Measurements from ENCODE around the gene TBL1XR1. TPM values are rescaled to one million over a fixed set of nuclear protein-coding genes. Genes with fewer than 3 reads are reported as not detected.
"Not testable (repeated sequence)": the region's sequence is repeated elsewhere in the genome, so short reads cannot be mapped to it uniquely, and the experiment has no call there.

TBL1XR1 gene
- total RNA-seq, 1 donor from 2014 or later: 156 TPM

DNA sequence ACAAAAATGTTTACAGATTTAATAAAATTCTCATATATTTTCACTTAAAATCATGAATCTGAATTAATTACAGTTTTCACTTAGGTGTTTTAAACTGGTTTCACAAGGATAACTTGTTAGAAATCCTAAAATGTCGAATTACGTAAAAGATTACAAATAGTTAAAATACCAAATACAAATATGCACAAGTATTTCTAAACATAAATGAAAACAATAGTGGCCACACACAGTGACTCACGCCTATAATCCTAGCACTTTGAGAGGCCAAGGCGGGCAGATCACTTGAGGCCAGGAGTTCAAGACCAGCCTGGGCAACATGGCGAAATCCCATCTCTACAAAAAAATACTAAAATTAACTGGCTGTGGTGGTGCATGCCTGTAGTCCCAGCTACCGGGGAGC lies 10.9 kb upstream of the TBL1XR1 start:
- DNase-seq (no peak), ATAC-seq (no peak)
- Histone ChIP-seq H3K4me3 (no peak overlapping the region), H3K27ac (no peak overlapping the region), H3K9me3 (no peaks in the 10 kb centered on the region), H3K36me3 (no peaks in the 10 kb centered on the region), H3K27me3 (no peaks in the 10 kb centered on the region), H3K4me1 (no peaks in the 10 kb centered on the region)
- TF ChIP-seq, protein P1, sequence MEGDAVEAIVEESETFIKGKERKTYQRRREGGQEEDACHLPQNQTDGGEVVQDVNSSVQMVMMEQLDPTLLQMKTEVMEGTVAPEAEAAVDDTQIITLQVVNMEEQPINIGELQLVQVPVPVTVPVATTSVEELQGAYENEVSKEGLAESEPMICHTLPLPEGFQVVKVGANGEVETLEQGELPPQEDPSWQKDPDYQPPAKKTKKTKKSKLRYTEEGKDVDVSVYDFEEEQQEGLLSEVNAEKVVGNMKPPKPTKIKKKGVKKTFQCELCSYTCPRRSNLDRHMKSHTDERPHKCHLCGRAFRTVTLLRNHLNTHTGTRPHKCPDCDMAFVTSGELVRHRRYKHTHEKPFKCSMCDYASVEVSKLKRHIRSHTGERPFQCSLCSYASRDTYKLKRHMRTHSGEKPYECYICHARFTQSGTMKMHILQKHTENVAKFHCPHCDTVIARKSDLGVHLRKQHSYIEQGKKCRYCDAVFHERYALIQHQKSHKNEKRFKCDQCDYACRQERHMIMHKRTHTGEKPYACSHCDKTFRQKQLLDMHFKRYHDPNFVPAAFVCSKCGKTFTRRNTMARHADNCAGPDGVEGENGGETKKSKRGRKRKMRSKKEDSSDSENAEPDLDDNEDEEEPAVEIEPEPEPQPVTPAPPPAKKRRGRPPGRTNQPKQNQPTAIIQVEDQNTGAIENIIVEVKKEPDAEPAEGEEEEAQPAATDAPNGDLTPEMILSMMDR (IDR thresholded peaks at IDR 0.05): no peak
- intact Hi-C loops (cut with DNase I): no loop called here

- intact Hi-C loops (cut with DNase I): no loop called here
- Histone ChIP-seq H3K27ac (no peak overlapping the region), H3K4me3 (no peak overlapping the region), H3K4me1 (no peaks in the 10 kb centered on the region), H3K27me3 (no peaks in the 10 kb centered on the region), H3K36me3 (no peaks in the 10 kb centered on the region), H3K9me3 (no peaks in the 10 kb centered on the region)
- no peak for DNase-seq
- ATAC-seq: no peak
- TF ChIP-seq, protein P1 (IDR thresholded peaks at IDR 0.05): no peak
Observed at GRCh38 chr3:177206936-177207335, 9.7 kb upstream of the TBL1XR1 start.

GRCh38 chr3:177203689-177204395 lies 6.6 kb upstream of the TBL1XR1 start:
- intact Hi-C loops (cut with DNase I): no loop called here
- H3K27me3 ChIP-seq: no peaks in the 10 kb centered on the region
- TF ChIP-seq, protein P1 (IDR thresholded peaks at IDR 0.05): no peak
- H3K4me3 ChIP-seq: no peak overlapping the region
- H3K27ac ChIP-seq: no peak overlapping the region
- H3K4me1 ChIP-seq: no peaks in the 10 kb centered on the region
- H3K36me3 ChIP-seq: no peaks in the 10 kb centered on the region
- no peak for DNase-seq
- ATAC-seq: no peak
- H3K9me3 ChIP-seq: no peaks in the 10 kb centered on the region

DNA sequence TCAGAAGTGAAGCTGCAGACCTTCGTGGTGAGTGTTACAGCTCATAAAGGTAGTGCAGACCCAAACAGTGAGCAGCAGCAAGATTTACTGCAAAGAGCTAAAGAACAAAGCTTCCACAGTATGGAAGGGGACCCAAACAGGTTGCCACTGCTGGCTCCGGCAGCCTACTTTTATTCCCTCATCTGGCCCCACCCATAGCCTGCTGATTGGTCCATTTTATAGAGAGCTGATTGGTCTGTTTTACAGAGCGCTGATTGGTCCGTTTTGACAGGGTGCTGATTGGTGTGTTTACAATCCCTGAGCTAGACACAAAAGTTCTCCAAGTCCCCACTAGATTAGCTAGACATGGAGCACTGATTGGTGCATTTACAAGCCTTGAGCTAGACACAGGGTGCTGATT lies 5.7 kb upstream of the TBL1XR1 start:
- H3K36me3 ChIP-seq; intact Hi-C loops (cut with DNase I); H3K27ac ChIP-seq; H3K4me1 ChIP-seq; DNase-seq; ATAC-seq; H3K9me3 ChIP-seq; H3K27me3 ChIP-seq; H3K4me3 ChIP-seq: not testable (repeated sequence)

- no peak for DNase-seq
- Histone ChIP-seq H3K9me3 (no peaks in the 10 kb centered on the region), H3K36me3 (no peaks in the 10 kb centered on the region), H3K27me3 (no peaks in the 10 kb centered on the region), H3K4me3 (no peak overlapping the region), H3K4me1 (peaks cover 6% of the 10 kb centered on the region), H3K27ac (no peak overlapping the region)
- intact Hi-C loops (cut with DNase I): no loop called here
- TF ChIP-seq, protein P1 (IDR thresholded peaks at IDR 0.05): no peak
- peak; percentile 20 for ATAC-seq
Observed at GRCh38 chr3:177201700-177202397, 4.6 kb upstream of the TBL1XR1 start.

DNA sequence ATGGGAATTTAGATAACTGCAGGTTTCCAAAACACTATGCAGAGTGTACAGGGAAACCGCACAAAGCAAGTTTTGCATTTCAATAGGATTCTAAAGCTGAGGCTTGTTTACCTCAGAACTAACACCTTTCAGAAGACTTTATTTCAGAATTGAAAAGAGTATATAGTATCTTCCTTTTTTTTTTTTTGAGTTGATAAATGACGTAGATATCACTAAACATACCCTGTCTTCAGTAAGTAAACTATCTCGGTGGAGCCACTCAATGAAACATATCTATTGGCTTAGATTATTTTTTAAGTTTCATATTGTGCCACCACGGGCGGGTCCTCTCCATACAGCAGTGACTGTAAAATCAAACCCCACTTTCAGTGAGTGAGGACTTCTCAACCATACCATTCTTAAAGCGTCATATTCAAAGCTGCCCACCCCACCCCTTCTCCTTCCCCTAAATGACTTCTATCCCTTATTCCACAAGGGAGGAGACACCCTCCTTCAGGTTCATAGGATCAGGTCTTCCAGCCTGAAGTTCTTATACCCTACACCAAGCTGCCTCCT lies 2.0 kb upstream of the TBL1XR1 start:
- Histone ChIP-seq H3K4me1 (peaks cover 14% of the 10 kb centered on the region), H3K27ac (peak overlapping the region; percentile 18), H3K27me3 (no peaks in the 10 kb centered on the region), H3K9me3 (no peaks in the 10 kb centered on the region), H3K36me3 (no peaks in the 10 kb centered on the region), H3K4me3 (no peak overlapping the region)
- DNase-seq (no peak), ATAC-seq (no peak)
- intact Hi-C loops (cut with DNase I): loop anchor here (5.0 kb wide), 1 partner anchor 158 kb away; no protein-coding TSS in a partner anchor
- TF ChIP-seq, protein P1 (IDR thresholded peaks at IDR 0.05): no peak
